Neural progenitor cell (in vitro differentiated cells): ENCODE results near the gene PCDHA3.

Source experiments
- EZH2 ChIP-seq: fragments of 200-600 bp; sonication (generic); IDR thresholded peaks from 2 replicates; pipeline ENCODE4 v1.6.1; 2017; ENCODE audit warnings: antibody characterized with exemption, mild to moderate bottlenecking, moderate library complexity
- TF ChIP-seq, protein P1 (sequence below): fragments of 200-600 bp; sonication (generic); IDR thresholded peaks from 2 replicates; pipeline ENCODE4 v1.5.1; 2017; ENCODE audit warnings: antibody characterized with exemption, mild to moderate bottlenecking

DNA sequence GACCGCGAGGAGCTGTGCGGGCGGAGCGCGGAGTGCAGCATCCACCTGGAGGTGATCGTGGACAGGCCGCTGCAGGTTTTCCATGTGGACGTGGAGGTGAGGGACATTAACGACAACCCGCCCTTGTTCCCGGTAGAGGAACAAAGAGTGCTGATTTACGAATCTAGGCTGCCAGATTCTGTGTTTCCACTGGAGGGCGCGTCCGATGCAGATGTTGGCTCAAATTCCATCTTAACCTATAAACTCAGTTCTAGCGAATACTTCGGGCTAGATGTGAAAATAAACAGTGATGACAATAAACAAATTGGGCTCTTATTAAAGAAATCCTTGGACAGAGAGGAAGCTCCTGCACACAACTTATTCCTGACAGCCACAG lies 27.5 kb downstream of the PCDHA3 start:
- TF ChIP-seq, protein P1, sequence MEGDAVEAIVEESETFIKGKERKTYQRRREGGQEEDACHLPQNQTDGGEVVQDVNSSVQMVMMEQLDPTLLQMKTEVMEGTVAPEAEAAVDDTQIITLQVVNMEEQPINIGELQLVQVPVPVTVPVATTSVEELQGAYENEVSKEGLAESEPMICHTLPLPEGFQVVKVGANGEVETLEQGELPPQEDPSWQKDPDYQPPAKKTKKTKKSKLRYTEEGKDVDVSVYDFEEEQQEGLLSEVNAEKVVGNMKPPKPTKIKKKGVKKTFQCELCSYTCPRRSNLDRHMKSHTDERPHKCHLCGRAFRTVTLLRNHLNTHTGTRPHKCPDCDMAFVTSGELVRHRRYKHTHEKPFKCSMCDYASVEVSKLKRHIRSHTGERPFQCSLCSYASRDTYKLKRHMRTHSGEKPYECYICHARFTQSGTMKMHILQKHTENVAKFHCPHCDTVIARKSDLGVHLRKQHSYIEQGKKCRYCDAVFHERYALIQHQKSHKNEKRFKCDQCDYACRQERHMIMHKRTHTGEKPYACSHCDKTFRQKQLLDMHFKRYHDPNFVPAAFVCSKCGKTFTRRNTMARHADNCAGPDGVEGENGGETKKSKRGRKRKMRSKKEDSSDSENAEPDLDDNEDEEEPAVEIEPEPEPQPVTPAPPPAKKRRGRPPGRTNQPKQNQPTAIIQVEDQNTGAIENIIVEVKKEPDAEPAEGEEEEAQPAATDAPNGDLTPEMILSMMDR: no peak
- TF ChIP-seq EZH2: no peak
